ENCODE measurements around the gene USP7.
"Not testable (repeated sequence)": the region's sequence is repeated elsewhere in the genome, so short reads cannot be mapped to it uniquely, and the experiment has no call there.

DNA sequence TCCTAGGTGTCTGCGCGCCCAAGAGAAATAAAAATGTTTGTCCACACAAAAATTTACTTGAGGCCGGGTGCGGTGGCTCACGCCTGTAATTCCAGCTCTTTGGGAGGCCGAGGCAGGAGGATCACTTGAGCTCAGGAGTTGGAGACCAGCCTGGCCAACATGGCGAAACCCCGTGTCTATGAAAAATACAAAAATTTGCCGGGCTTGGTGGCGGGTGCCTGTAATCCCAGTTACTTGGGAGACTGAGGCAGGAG lies 93.8 kb downstream of the USP7 start:
- not testable (repeated sequence) for TF ChIP-seq EZH2 (IDR thresholded peaks at IDR 0.05; ENCODE audit: low read length)
- TF ChIP-seq, protein P1, sequence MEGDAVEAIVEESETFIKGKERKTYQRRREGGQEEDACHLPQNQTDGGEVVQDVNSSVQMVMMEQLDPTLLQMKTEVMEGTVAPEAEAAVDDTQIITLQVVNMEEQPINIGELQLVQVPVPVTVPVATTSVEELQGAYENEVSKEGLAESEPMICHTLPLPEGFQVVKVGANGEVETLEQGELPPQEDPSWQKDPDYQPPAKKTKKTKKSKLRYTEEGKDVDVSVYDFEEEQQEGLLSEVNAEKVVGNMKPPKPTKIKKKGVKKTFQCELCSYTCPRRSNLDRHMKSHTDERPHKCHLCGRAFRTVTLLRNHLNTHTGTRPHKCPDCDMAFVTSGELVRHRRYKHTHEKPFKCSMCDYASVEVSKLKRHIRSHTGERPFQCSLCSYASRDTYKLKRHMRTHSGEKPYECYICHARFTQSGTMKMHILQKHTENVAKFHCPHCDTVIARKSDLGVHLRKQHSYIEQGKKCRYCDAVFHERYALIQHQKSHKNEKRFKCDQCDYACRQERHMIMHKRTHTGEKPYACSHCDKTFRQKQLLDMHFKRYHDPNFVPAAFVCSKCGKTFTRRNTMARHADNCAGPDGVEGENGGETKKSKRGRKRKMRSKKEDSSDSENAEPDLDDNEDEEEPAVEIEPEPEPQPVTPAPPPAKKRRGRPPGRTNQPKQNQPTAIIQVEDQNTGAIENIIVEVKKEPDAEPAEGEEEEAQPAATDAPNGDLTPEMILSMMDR (optimal IDR thresholded peaks at IDR 0.05 in 1 of 3, IDR thresholded peaks at IDR 0.05 in 1 of 3, conservative IDR thresholded peaks at IDR 0.05 in 1 of 3; ENCODE audit: extremely low read depth in 1 of 3, insufficient read depth in 2 of 3, low read length in 3 of 3): not testable (repeated sequence)
